PFSK-1 (cell line): ENCODE measurements around the gene BABAM2.

Source experiments
- FOXP2 ChIP-seq: optimal IDR thresholded peaks from 2 replicates; pipeline ENCODE3; 2011; ENCODE audit warnings: borderline replicate concordance, control low read depth, inconsistent platforms; ENCODE audit not compliant: insufficient read depth; ENCODE audit errors: extremely low read length, extremely low read depth
- POLR2AphosphoS5 ChIP-seq: IDR thresholded peaks from 2 replicates; pipeline ENCODE4 v1.6.1; 2012; ENCODE audit warnings: low read depth, mild to moderate bottlenecking, control low read depth, low read length, moderate library complexity
- SIN3A ChIP-seq: IDR thresholded peaks from 2 replicates; pipeline ENCODE4 v1.6.1; 2012; ENCODE audit warnings: mild to moderate bottlenecking, low read length, moderate library complexity, borderline replicate concordance; ENCODE audit not compliant: insufficient read depth
- TAF1 ChIP-seq: IDR thresholded peaks from 2 replicates; pipeline ENCODE4 v1.6.1; 2012; ENCODE audit warnings: low read length, control low read depth, borderline replicate concordance; ENCODE audit not compliant: insufficient read depth
- TF ChIP-seq, protein P1 (sequence below), 2 experiments: IDR thresholded peaks; 2 replicates each; pipeline versions ENCODE4 v1.6.1 to v1.8.0; 2011 to 2012; ENCODE audit warnings: low read depth in 2 of 2, low read length in 2 of 2, control low read depth in 1 of 2, inconsistent platforms in 1 of 2, mild to moderate bottlenecking in 1 of 2, moderate library complexity in 1 of 2; ENCODE audit not compliant: insufficient read depth in 1 of 2

BABAM2 gene

DNA sequence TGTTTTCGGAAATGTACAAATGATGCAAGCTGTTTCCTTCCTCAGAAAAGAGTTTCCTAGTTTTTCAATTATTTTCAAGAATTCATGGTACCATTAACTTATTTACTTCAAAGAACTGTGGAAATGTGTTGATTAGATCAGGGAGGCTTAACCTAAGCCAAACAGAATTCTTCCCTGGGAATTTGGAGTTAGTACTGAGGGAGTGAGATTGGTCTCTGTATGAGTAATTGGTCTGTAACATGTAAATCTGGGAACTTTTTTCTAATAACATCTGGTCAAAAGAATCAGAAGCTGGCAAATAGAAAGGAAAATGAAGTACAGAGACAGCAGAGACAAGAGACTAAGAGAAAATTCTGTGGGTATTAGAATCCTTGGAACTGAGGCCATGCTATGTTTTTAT is 145.8 kb downstream of the BABAM2 start:
- TF ChIP-seq POLR2AphosphoS5 (no peak), FOXP2 (no peak), SIN3A (no peak), TAF1 (no peak)
- TF ChIP-seq, protein P1, sequence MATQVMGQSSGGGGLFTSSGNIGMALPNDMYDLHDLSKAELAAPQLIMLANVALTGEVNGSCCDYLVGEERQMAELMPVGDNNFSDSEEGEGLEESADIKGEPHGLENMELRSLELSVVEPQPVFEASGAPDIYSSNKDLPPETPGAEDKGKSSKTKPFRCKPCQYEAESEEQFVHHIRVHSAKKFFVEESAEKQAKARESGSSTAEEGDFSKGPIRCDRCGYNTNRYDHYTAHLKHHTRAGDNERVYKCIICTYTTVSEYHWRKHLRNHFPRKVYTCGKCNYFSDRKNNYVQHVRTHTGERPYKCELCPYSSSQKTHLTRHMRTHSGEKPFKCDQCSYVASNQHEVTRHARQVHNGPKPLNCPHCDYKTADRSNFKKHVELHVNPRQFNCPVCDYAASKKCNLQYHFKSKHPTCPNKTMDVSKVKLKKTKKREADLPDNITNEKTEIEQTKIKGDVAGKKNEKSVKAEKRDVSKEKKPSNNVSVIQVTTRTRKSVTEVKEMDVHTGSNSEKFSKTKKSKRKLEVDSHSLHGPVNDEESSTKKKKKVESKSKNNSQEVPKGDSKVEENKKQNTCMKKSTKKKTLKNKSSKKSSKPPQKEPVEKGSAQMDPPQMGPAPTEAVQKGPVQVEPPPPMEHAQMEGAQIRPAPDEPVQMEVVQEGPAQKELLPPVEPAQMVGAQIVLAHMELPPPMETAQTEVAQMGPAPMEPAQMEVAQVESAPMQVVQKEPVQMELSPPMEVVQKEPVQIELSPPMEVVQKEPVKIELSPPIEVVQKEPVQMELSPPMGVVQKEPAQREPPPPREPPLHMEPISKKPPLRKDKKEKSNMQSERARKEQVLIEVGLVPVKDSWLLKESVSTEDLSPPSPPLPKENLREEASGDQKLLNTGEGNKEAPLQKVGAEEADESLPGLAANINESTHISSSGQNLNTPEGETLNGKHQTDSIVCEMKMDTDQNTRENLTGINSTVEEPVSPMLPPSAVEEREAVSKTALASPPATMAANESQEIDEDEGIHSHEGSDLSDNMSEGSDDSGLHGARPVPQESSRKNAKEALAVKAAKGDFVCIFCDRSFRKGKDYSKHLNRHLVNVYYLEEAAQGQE (IDR thresholded peaks at IDR 0.05; ENCODE audit: insufficient read depth in 1 of 2, low read depth in 2 of 2, low read length in 2 of 2), result no peak

DNA sequence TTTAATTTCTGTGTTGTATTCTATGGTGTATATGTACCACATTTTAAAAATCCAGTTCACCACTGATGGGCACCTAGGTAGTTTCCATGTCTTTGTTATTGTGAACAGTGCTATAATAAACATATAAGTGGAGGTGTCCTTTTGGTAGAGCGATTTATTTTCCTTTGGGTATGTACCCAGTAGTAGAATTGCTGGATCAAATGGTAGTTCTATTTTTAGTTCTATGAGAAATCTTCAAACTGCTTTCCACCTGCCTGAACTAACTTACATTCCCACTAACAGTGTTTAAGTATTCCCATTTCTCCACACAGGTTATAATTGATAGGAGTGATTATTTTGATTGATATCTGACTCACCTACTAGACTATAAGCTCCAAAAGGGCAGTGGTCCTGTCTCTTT is 148.2 kb downstream of the BABAM2 start:
- no peak for TF ChIP-seq TAF1
- TF ChIP-seq SIN3A, result no peak
- TF ChIP-seq POLR2AphosphoS5, result no peak
- TF ChIP-seq FOXP2, result no peak

DNA sequence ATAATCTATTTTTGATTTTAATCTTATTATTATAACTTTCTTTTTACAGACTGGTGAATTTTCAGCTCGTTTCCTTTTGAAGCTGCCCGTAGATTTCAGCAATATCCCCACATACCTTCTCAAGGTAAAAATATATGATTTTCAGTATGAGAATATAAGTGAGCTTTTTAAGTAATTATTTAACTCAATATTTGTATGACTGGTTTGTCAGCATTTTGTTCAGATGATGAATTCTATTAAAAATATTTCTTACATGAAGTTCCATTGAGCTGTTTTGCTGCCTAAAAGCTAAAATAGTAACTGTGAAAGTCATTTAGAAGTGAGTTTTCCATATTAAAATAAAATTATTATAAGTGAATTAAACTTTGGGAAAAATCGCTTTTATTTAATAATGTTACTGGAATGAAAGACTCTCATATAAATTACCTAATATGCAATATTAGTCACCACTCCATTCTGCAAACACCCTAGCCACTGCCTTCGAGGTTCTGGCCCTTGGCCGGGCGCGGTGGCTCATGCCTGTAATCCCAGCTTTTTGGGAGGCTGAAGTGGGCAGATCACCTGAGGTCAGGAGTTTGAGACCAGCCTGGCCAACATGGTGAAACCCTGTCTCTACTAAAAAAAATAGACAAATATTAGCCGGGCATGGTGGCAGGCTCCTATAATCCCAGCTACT is 155.3 kb downstream of the BABAM2 start:
- TF ChIP-seq, protein P1 (IDR thresholded peaks at IDR 0.05; ENCODE audit: insufficient read depth in 1 of 2, low read depth in 2 of 2, low read length in 2 of 2), result no peak
- TF ChIP-seq POLR2AphosphoS5, result no peak

DNA sequence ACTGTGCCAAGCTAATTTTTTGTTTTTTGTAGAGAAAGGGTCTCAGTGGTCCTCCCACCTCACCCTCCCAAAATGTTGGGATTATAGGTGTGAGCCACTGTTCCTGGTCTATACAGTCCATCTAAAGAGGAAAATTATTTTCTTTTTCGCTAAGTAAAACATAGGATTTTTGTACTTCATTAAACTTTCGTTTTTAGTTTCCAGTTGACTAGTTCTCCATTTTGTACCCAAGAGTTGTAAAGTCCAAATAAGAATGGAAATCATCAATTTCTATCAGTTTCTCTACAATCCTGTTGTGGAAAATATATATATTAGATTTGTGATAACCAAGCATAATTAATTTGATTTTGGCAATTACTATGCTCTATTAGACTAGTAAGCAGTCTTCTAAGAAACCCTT is 156.4 kb downstream of the BABAM2 start:
- no peak for TF ChIP-seq FOXP2
- no peak for TF ChIP-seq SIN3A
- TF ChIP-seq POLR2AphosphoS5, result no peak
- TF ChIP-seq TAF1, result no peak
- TF ChIP-seq, protein P1 (IDR thresholded peaks at IDR 0.05; ENCODE audit: insufficient read depth in 1 of 2, low read depth in 2 of 2, low read length in 2 of 2), result no peak

- no peak for TF ChIP-seq FOXP2
- TF ChIP-seq POLR2AphosphoS5, result no peak
- TF ChIP-seq SIN3A, result no peak
- TF ChIP-seq TAF1, result no peak
- TF ChIP-seq, protein P1 (IDR thresholded peaks at IDR 0.05; ENCODE audit: insufficient read depth in 1 of 2, low read depth in 2 of 2, low read length in 2 of 2), result no peak
Observed at GRCh38 chr2:28047681-28048080, 157.2 kb downstream of the BABAM2 start.
